Right lobe of liver (tissue), 4 donors: Measurements from ENCODE around the gene HLA-DQA1.

ENCODE experiments used
- CTCF ChIP-seq, 4 donors: fragments of 200-600 bp in 3 of 4; fragments of 450-650 bp in 1 of 4; IDR thresholded peaks; one replicate each; pipeline versions ENCODE4 v1.5.1 to v1.8.0; 2016 to 2022; ENCODE audit warnings: antibody characterized with exemption in 4 of 4, mild to moderate bottlenecking in 2 of 4
- POLR2A ChIP-seq: fragments of 450-650 bp; IDR thresholded peaks from one replicate; pipeline ENCODE4 v1.6.1; 2017; ENCODE audit warnings: antibody characterized with exemption, mild to moderate bottlenecking
- donor health status: DM: no; HTN: no; CAD: no.
- donor health status: DM: no; HTN: no; CAD: no.
- donor health status: DM: no; HTN: yes; CAD: no.

- TF ChIP-seq CTCF (IDR thresholded peaks at IDR 0.05) (no peak), POLR2A (no peak)
Observed at GRCh38 chr6:32597024-32597423, 40.2 kb upstream of the HLA-DQA1 start.
